ENCODE data around the gene METRN. TPM values are rescaled to one million over a fixed set of nuclear protein-coding genes. Genes with fewer than 3 reads are reported as not detected.

Gene METRN
- total RNA-seq, 4 donors from 2014 or later: 4.9 to 47.2 (median 35.2) TPM

DNA sequence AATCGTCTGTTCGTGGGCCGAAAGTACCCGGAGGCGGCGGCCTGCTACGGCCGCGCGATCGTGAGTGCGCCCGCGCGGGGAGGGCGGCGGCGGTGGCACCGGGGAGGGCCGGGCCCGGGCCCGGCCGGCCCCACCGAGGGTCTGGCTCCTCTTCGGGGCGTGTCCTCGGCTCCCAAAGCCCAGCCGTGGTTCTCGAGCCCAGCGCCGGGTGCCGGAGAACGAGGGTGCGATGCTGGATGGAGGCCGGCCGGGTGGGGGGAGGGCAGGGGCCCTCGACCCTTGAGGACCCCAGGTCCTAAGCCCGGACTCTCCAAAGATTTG is 34.3 kb upstream of the METRN start:
- 1% methylated on average over 27 of the region's 38 CpGs; no CpG with 5 or more reads in 1 of the 2 donors for WGBS, 2 donors (ENCODE audit: low coverage in 1 of 2)
- TF ChIP-seq EP300 (IDR thresholded peaks at IDR 0.05; ENCODE audit: low read depth): no peak
- no peak for TF ChIP-seq POLR2A (IDR thresholded peaks at IDR 0.05)
- TF ChIP-seq POLR2AphosphoS5 (IDR thresholded peaks at IDR 0.05): no peak
- TF ChIP-seq, protein P1, sequence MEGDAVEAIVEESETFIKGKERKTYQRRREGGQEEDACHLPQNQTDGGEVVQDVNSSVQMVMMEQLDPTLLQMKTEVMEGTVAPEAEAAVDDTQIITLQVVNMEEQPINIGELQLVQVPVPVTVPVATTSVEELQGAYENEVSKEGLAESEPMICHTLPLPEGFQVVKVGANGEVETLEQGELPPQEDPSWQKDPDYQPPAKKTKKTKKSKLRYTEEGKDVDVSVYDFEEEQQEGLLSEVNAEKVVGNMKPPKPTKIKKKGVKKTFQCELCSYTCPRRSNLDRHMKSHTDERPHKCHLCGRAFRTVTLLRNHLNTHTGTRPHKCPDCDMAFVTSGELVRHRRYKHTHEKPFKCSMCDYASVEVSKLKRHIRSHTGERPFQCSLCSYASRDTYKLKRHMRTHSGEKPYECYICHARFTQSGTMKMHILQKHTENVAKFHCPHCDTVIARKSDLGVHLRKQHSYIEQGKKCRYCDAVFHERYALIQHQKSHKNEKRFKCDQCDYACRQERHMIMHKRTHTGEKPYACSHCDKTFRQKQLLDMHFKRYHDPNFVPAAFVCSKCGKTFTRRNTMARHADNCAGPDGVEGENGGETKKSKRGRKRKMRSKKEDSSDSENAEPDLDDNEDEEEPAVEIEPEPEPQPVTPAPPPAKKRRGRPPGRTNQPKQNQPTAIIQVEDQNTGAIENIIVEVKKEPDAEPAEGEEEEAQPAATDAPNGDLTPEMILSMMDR (IDR thresholded peaks at IDR 0.05): no peak
- H3K27me3 ChIP-seq: no peaks in the 10 kb centered on the region
- intact Hi-C loops (cut with DNase I; ENCODE audit: low total_unique reads) (no loop called here), in situ Hi-C loops (cut with MboI; ENCODE audit: low pct_ligation_motif_present in 1 of 4, low pct_unique_long_range_greater_than_20kb in 1 of 4, low sequenced_read_pairs in 3 of 4) (no loop called here)
- no peak for DNase-seq
- peak overlapping the region; percentile 69 to 86 (median 79) for H3K4me3 ChIP-seq
- peak overlapping the region; percentile 91 to 96 (median 95) for H3K27ac ChIP-seq
- peaks cover 42 to 80% (median 64%) of the 10 kb centered on the region in 4 donors for H3K4me1 ChIP-seq
- H3K36me3 ChIP-seq: peaks cover 0 to 9% (median 0%) of the 10 kb centered on the region in 4 donors
- H3K9me3 ChIP-seq: no peaks in the 10 kb centered on the region

- DNase-seq: peak; percentile 56
- in situ Hi-C loops (cut with MboI; ENCODE audit: low pct_ligation_motif_present in 1 of 4, low pct_unique_long_range_greater_than_20kb in 1 of 4, low sequenced_read_pairs in 3 of 4) (no loop called here), intact Hi-C loops (cut with DNase I; ENCODE audit: low total_unique reads) (no loop called here)
- peaks cover 0 to 9% (median 0%) of the 10 kb centered on the region in 4 donors for H3K36me3 ChIP-seq
- H3K27ac ChIP-seq: peak overlapping the region; percentile 91 to 96 (median 95)
- no peaks in the 10 kb centered on the region for H3K27me3 ChIP-seq
- peak overlapping the region; percentile 69 to 86 (median 79) for H3K4me3 ChIP-seq
- no peak for TF ChIP-seq POLR2A (IDR thresholded peaks at IDR 0.05)
- TF ChIP-seq, protein P1 (IDR thresholded peaks at IDR 0.05): peak in 1 of 5 experiments; percentile 8
- TF ChIP-seq EP300 (IDR thresholded peaks at IDR 0.05; ENCODE audit: low read depth): no peak
- peak in 1 of 3 donors; percentile 8 for TF ChIP-seq POLR2AphosphoS5 (IDR thresholded peaks at IDR 0.05)
- WGBS, 2 donors (ENCODE audit: low coverage in 1 of 2): 48% methylated on average over 39 of the region's 44 CpGs; no CpG with 5 or more reads in 1 of the 2 donors
- no peaks in the 10 kb centered on the region for H3K9me3 ChIP-seq
- peaks cover 40 to 75% (median 61%) of the 10 kb centered on the region in 4 donors for H3K4me1 ChIP-seq
Measured at GRCh38 chr16:680967-681745, 33.8 kb upstream of the METRN start.

- Histone ChIP-seq H3K9me3 (no peaks in the 10 kb centered on the region), H3K4me3 (no peak overlapping the region), H3K36me3 (peaks cover 0 to 9% (median 0%) of the 10 kb centered on the region in 4 donors), H3K27ac (no peak overlapping the region), H3K27me3 (no peaks in the 10 kb centered on the region), H3K4me1 (peaks cover 34 to 67% (median 53%) of the 10 kb centered on the region in 4 donors)
- WGBS, 2 donors (ENCODE audit: low coverage in 1 of 2): 77% methylated on average over 28 of the region's 28 CpGs; no CpG with 5 or more reads in 1 of the 2 donors
- DNase-seq: no peak
- intact Hi-C loops (cut with DNase I; ENCODE audit: low total_unique reads): no loop called here
- in situ Hi-C loops (cut with MboI; ENCODE audit: low pct_ligation_motif_present in 1 of 4, low pct_unique_long_range_greater_than_20kb in 1 of 4, low sequenced_read_pairs in 3 of 4): no loop called here
- no peak for TF ChIP-seq POLR2A (IDR thresholded peaks at IDR 0.05)
- TF ChIP-seq EP300 (IDR thresholded peaks at IDR 0.05; ENCODE audit: low read depth): no peak
- TF ChIP-seq POLR2AphosphoS5 (IDR thresholded peaks at IDR 0.05): no peak
- TF ChIP-seq, protein P1 (IDR thresholded peaks at IDR 0.05): no peak
Measured at GRCh38 chr16:681746-682427, 33.0 kb upstream of the METRN start.

All from transverse colon (tissue), 4 donors.